GM18517 (cell line): ENCODE measurements around the gene SOD1.

Experiments used
- ATAC-seq: cut with Tn5 transposase; IDR thresholded peaks from one replicate; pipeline ENCODE4 v1.9.1; 2021; ENCODE audit warnings: mild to moderate bottlenecking, moderate library complexity; ENCODE audit not compliant: unreplicated experiment

Gene SOD1

GRCh38 chr21:31678478-31678877 lies 19.0 kb downstream of the SOD1 start:
- no peak for ATAC-seq

DNA sequence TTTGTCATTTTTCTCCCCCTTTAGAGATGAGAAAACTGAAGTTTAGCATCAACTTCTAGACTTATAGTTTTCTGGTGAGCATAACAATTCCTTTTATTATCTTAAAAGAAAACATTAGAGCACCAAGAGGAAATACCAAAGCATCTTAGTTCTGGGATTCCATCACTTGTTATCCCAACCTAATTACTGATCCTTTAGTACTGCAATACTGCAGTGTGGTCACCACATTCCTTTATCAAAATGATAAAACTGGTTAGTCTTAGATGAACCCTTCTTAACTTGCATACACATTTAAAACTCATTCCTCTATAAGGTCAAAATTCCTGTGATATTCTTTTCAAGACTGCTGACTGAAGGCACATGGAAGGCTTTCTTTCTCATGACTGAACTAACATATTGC lies 23.1 kb downstream of the SOD1 start:
- no peak for ATAC-seq

- ATAC-seq, result no peak
These were observed 23.5 kb downstream of the SOD1 start for GRCh38 chr21:31683029-31683428.

GRCh38 chr21:31684918-31685317 lies 25.4 kb downstream of the SOD1 start:
- no peak for ATAC-seq

GRCh38 chr21:31686272-31686915 lies 26.9 kb downstream of the SOD1 start:
- no peak for ATAC-seq

- ATAC-seq, result no peak
These were observed 27.6 kb downstream of the SOD1 start for GRCh38 chr21:31687108-31687507.

DNA sequence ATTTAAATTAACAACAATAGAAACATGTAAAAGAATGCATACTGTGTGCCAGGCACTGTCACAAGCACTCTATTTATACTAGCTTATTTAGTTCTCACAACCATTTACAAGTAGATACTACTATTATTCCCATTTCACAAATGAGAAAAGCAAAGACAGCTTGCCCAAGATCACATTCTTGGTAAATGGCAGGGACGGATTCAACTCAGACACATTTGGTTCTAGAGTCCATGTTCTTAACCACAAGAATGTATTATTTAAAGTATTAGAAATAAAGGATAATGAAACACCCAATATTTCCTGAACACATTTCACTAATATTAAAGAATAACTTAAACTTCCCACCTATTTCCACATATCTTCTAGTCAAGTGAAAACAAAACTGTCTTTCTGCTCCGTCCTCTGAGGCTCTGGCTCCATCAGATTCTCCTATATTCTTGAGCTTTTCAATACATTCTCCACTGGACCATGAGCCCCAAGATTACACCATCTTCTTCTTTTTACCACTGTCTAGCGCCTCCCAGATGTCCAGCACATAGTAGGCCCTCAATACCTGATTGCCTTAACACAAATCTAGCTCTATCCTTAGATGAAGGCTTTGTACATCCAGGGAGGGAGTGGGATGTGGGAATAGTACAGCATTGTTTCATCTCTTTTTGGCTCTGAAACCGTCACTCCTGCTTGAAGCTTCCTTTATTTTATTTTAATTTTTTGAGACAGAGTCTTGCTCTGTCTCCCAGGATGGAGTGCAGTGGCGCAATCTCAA lies 29.3 kb downstream of the SOD1 start:
- no peak for ATAC-seq

DNA sequence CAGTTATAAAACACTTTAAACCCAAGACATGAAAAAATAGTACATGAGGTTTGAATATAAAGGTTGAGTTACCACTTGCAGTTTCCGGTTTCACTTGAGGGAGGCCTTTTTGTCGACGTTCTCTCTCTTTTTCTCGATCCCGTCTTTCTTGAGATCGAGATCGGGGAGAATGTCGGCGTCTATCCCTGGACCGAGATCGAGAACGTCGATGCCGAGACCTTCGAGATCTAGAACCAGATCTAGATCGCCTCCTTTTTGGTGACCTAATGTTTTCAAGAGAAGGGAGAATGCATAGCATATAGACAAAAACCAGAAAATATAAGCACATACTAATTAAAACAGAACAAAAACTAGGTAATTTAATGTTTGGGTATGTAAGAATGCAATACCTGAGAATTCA lies 33.7 kb downstream of the SOD1 start:
- no peak for ATAC-seq

DNA sequence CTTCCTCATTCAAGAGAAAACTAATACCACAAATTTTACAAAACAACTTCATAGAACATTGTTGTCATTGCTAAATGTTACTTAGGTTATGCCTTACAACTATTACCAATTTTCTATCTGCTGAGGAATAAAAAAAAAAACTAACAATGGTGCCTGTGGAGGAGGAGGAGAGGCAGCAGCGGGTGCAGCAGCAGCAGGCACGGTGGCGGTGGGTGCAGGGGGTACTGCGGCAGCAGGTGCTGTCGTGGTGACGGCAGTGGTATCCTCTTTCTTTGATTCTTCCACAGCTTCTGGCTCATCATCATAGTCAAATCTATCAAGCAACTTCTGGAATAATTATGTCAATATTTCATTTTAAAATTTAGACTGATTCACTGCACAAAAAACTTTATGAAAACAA lies 36.9 kb downstream of the SOD1 start:
- ATAC-seq, result no peak

DNA sequence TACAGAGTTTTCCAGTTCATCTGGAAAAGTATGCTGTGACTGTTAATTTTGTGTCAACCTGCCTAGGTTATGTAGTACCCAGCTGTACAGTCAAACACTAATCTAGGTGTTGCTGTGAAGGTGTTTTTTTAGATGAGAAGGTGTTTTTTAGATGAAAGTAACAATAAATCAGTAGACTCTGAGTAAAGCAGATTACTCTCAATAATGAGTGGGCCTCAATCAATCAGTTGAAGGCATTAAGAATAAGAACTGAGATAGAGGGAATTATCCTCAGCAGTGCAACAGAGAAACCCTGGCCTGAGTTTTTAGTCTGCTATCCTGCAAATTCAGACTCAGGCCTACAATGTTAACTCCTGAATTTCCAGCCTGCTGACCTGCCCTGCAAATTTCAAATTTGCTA lies 39.0 kb downstream of the SOD1 start:
- ATAC-seq, result no peak

- no peak for ATAC-seq
These were observed 40.5 kb downstream of the SOD1 start for GRCh38 chr21:31700040-31700439.

GRCh38 chr21:31706562-31706961 lies 47.1 kb downstream of the SOD1 start:
- ATAC-seq, result no peak

GRCh38 chr21:31707499-31707898 lies 48.0 kb downstream of the SOD1 start:
- no peak for ATAC-seq

DNA sequence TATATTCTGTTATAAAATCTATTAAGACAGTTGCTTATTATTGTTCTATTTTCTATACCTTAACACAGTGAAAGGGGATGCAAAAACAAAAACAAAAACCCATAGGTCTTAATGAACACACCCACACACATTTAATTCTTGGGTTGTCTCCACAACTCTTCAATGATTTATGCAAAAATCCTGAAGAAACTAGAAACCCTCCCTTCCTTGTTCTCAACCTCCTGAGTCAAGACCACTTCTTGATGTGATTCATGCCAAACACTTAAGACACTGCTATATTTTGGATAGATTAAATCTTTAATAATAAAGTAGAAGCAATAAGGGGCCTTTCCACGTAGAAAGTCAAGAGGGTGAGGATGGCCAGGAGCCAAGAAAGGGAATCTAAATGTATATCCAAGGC lies 49.0 kb downstream of the SOD1 start:
- ATAC-seq, result no peak

GRCh38 chr21:31710586-31710985 lies 51.1 kb downstream of the SOD1 start:
- ATAC-seq, result no peak

DNA sequence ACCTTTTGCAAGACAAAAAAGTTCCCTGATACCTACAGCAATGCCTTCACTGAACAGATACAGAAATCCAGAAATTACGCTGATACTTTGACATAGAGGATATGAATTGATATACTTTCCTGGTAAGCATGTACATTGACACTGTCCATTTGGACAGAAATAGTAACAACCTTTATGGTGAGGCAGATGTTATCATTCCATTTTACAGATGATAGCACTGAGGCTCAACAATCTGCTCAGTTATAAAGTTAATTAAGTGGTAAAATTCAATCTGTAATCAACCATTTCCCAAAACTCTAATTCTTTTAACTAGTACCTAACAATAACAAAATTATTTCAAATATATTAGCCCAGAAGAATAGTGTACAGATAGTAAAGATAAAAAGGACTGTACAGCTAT lies 51.8 kb downstream of the SOD1 start:
- ATAC-seq, result no peak

GRCh38 chr21:31711745-31712285 lies 52.3 kb downstream of the SOD1 start:
- no peak for ATAC-seq

GRCh38 chr21:31713115-31713514 lies 53.6 kb downstream of the SOD1 start:
- no peak for ATAC-seq

- no peak for ATAC-seq
These were observed 54.7 kb downstream of the SOD1 start for GRCh38 chr21:31713973-31714740.

DNA sequence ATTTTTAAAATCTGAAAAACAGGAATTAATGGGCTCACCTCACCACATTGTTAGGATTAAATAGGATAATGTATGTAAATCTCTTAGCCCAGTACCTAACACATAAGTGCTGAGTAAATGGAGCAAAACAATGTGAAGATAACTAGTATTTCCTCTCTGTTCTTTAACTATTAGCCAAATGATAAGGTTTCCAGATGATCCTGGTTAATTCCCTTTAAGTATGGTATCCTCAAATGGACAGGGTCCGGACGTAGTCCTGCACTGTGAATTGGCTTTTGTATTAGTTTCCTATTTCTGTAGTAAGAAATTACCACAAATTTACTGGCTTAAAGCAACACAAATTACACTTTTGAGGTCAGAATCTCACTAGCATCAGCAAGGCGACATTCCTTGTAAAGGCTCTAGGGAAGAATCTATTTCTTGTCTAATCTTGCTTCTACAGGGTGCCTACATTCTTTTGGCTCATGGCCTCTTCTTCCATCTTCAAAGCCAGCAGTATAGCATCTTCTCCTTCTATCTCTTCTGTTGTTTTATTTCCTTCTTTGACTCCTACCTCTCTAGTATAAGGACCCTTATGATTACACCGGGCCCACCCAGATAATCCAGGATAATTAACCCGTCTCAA lies 55.4 kb downstream of the SOD1 start:
- ATAC-seq, result no peak

DNA sequence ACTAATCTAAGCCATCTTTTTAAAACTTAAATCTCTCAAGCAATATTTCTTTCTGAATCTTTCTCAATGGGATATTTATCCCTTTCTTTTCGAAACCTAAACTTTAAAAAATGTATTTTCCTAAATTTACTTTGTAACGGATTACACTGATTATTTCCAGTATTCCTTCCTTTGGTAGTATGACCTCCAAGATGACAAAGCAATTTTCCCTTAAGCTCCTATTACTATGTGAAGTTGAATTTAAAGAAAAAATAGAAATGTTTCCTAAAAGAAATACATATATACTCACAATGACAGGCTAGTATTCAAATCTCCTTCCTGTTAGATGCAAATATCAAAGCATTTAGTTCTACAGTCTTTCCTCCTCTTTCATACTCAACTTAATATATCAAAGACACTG lies 56.6 kb downstream of the SOD1 start:
- ATAC-seq, result no peak
